GM23248 (cell line): ENCODE data around the gene CTNNA2. TPM values are rescaled to one million over a fixed set of nuclear protein-coding genes. Genes with fewer than 3 reads are reported as not detected.

Experiments used
- DNase-seq: peaks from one replicate; pipeline ENCODE4 v3.0.0-alpha.2; 2015
- H2AFZ ChIP-seq: fragments of 200-600 bp; sonication (generic); 2 replicates; pipeline ENCODE4 v1.6.1; 2016; ENCODE audit warnings: antibody characterized with exemption
- H3F3A ChIP-seq: fragments of 200-600 bp; sonication (generic); 2 replicates; pipeline ENCODE4 v1.6.1; 2016; ENCODE audit warnings: mild to moderate bottlenecking, antibody characterized with exemption, mixed run types; ENCODE audit not compliant: insufficient read depth
- H3K27ac ChIP-seq: fragments of 200-600 bp; sonication (generic); 2 replicates; pipeline ENCODE4 v1.5.1; 2016; ENCODE audit warnings: mild to moderate bottlenecking
- H3K27me3 ChIP-seq: fragments of 200-600 bp; sonication (generic); replicated peaks from 2 replicates; pipeline ENCODE4 v1.6.1; 2016; ENCODE audit warnings: mild to moderate bottlenecking; ENCODE audit not compliant: insufficient read depth
- H3K36me3 ChIP-seq: fragments of 200-600 bp; sonication (generic); 2 replicates; pipeline ENCODE4 v1.6.1; 2016; ENCODE audit warnings: low read depth, mild to moderate bottlenecking
- H3K4me1 ChIP-seq: fragments of 200-600 bp; sonication (generic); 2 replicates; pipeline ENCODE4 v1.6.1; 2016; ENCODE audit warnings: mild to moderate bottlenecking; ENCODE audit not compliant: insufficient read depth
- H3K4me2 ChIP-seq: fragments of 200-600 bp; sonication (generic); one replicate; pipeline ENCODE4 v1.6.1; 2016; ENCODE audit warnings: mild to moderate bottlenecking; ENCODE audit not compliant: unreplicated experiment
- H3K4me3 ChIP-seq: fragments of 200-600 bp; sonication (generic); 2 replicates; pipeline ENCODE4 v1.5.1; 2016; ENCODE audit warnings: mild to moderate bottlenecking
- H3K79me2 ChIP-seq: fragments of 200-600 bp; sonication (generic); 2 replicates; pipeline ENCODE4 v1.6.1; 2016; ENCODE audit warnings: mild to moderate bottlenecking; ENCODE audit not compliant: insufficient read depth
- H3K9ac ChIP-seq: fragments of 200-600 bp; sonication (generic); 2 replicates; pipeline ENCODE4 v1.6.1; 2016; ENCODE audit warnings: mild to moderate bottlenecking
- H3K9me2 ChIP-seq: fragments of 200-600 bp; sonication (generic); 2 replicates; pipeline ENCODE4 v1.6.1; 2016; ENCODE audit warnings: mixed run types, mild to moderate bottlenecking, moderate library complexity; ENCODE audit not compliant: insufficient read depth
- H3K9me3 ChIP-seq: fragments of 200-600 bp; sonication (generic); one replicate; pipeline ENCODE4 v1.6.1; 2017; ENCODE audit warnings: low read depth
- H4K20me1 ChIP-seq: fragments of 200-600 bp; sonication (generic); 2 replicates; pipeline ENCODE4 v1.6.0; 2016; ENCODE audit not compliant: insufficient read depth
- EZH2 ChIP-seq: fragments of 200-600 bp; sonication (generic); IDR thresholded peaks from 2 replicates; pipeline ENCODE4 v1.6.1; 2018; ENCODE audit warnings: antibody characterized with exemption, mild to moderate bottlenecking; ENCODE audit not compliant: insufficient read depth, poor library complexity, severe bottlenecking
- EZH2phosphoT487 ChIP-seq: fragments of 200-600 bp; sonication (generic); IDR thresholded peaks from 2 replicates; pipeline ENCODE4 v1.6.1; 2018; ENCODE audit warnings: antibody characterized with exemption, moderate library complexity, mild to moderate bottlenecking, low read depth; ENCODE audit not compliant: insufficient read depth
- WGBS, 2 experiments: methylation state at CpG; one replicate each; pipeline ENCODE4 v1.1.6; 2015 to 2017; ENCODE audit warnings: low lambda C conversion rate in 2 of 2, low coverage in 1 of 2; ENCODE audit errors: missing lambda C conversion rate in 2 of 2; 5-methylcytosine and 5-hydroxymethylcytosine counted together
- in situ Hi-C: fragments of 300-500 bp; cut with MboI; formaldehyde crosslinking; loops from 2 replicates; pipeline ENCODE4 v1.15.0; 2020
- polyA plus RNA-seq: library from polyadenylated mRNA; unstranded; fragments of >200 nt; fragmentation: Nextera tagmentation; extraction: Ambion mirVana; gene quantifications from 2 replicates; pipeline ENCODE4 v1.2.1, GENCODE V29; 2016
- total RNA-seq: library from RNA; depleted of rRNA; stranded (reverse); fragments of >200 nt; shearing (Covaris generic); gene quantifications from 2 replicates; pipeline ENCODE4 v1.2.3, GENCODE V29; 2014

The CTNNA2 gene
- total and polyA plus RNA-seq, 2 experiments from 2014 or later: not detected

DNA sequence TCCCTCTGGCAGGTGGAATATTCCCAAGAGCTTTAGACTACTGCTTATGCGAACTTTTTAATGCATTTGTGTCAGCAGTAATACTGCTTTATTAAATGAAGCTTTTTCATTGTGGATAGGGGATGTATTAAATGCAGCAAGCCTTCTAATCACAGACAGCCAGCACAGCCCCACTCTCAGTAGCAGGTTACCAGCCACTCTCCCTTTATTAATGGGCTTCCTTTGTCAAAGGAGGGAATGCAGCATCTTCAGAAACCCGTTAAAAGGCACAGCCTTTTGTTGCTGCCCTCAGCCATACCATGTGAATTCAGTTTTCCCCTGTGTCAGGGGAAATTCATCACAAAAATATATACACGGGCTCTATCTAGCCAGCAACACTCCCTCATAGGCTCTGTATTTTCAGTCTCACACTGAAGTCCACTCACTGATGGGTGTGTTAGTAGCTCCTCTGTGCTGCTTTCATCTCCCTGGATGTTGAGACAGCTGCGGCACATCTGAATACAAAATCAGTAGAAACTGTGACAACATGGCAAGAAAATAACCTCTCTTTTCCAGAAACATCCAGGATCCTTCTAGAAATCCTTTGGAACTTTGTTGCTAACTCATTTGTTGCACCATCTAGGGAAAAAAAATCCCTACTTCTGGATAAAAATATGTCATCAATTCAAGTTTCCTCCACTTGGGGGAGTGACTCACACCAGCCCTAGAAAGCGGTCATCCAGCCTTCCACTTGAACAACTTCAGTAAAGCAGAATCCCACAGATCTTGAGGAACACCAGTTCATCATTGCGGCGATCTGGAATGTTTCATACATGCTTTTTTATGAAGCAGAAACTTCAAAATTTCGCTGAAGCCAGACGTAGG, 743.3 kb downstream of the CTNNA2 start:
- no peaks in the 10 kb centered on the region for H4K20me1 ChIP-seq
- H3K4me2 ChIP-seq: no peak overlapping the region
- in situ Hi-C loops: no loop called here
- 27 to 38% methylated on average over 9 of the region's 9 CpGs for WGBS, 2 experiments
- H3K79me2 ChIP-seq: no peaks in the 10 kb centered on the region
- no peak overlapping the region for H2AFZ ChIP-seq
- peak; percentile 56 for DNase-seq
- no peaks in the 10 kb centered on the region; the same call in 1 of the 2 replicates for H3K27me3 ChIP-seq
- no peaks in the 10 kb centered on the region for H3K4me1 ChIP-seq
- no peaks in the 10 kb centered on the region for H3K36me3 ChIP-seq
- TF ChIP-seq EZH2phosphoT487 (no peak), EZH2 (no peak)
- H3K9ac ChIP-seq: no peak overlapping the region
- H3K4me3 ChIP-seq: no peak overlapping the region
- no peaks in the 10 kb centered on the region for H3F3A ChIP-seq
- no peaks in the 10 kb centered on the region for H3K9me3 ChIP-seq
- no peak overlapping the region for H3K27ac ChIP-seq
- no peaks in the 10 kb centered on the region for H3K9me2 ChIP-seq

DNA sequence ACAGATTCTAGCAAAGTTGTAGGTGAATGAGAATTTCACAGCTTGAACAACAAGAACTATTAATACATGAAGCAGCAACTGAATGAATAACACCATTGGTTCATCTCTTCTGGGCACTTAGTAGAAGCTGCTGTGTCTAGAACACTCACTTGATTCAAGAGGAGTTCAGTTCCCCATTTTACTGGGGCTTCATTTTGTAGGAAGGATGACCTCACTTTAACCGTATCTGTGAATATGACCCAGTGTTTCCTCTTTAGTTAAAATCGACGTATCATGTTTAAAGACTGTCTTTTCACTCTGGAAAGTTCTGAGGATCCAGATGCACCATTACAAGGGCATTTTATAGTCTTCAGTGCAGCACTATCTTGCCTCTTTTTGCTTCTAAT, 743.9 kb downstream of the CTNNA2 start:
- in situ Hi-C loops: no loop called here
- no peaks in the 10 kb centered on the region for H3K9me2 ChIP-seq
- H3K79me2 ChIP-seq: no peaks in the 10 kb centered on the region
- H3K36me3 ChIP-seq: no peaks in the 10 kb centered on the region
- no peak overlapping the region for H3K9ac ChIP-seq
- H3K9me3 ChIP-seq: no peaks in the 10 kb centered on the region
- no peak overlapping the region for H3K4me2 ChIP-seq
- no peaks in the 10 kb centered on the region for H3K4me1 ChIP-seq
- TF ChIP-seq EZH2phosphoT487: no peak
- no peak for TF ChIP-seq EZH2
- no peaks in the 10 kb centered on the region for H3F3A ChIP-seq
- no peaks in the 10 kb centered on the region; the same call in 1 of the 2 replicates for H3K27me3 ChIP-seq
- 16 to 17% methylated on average over 3 of the region's 3 CpGs for WGBS, 2 experiments
- no peak overlapping the region for H3K27ac ChIP-seq
- no peak for DNase-seq
- no peaks in the 10 kb centered on the region for H4K20me1 ChIP-seq
- H2AFZ ChIP-seq: no peak overlapping the region
- no peak overlapping the region for H3K4me3 ChIP-seq

DNA sequence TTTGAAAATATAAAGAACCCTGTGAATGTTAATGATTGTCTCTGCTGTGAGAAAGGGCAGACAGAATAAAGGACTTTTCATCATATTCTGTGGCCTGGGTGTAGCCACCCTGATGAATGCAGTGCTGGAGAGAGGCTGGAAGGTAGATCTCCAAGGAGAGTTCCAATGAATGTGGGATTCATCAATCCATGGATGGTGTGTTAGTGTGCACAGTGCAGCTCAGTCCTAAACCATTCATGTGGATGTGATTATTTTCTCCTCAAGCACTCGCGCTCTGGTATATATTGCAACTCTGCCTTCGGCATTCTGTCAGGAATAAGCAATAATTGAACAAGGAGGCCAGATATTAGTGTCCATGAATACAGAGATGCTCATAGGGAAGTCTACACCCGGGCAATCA, 744.6 kb downstream of the CTNNA2 start:
- no peaks in the 10 kb centered on the region for H3K79me2 ChIP-seq
- H2AFZ ChIP-seq: no peak overlapping the region
- H4K20me1 ChIP-seq: no peaks in the 10 kb centered on the region
- in situ Hi-C loops: no loop called here
- no peaks in the 10 kb centered on the region for H3K4me1 ChIP-seq
- H3K27ac ChIP-seq: no peak overlapping the region
- no peak overlapping the region for H3K4me2 ChIP-seq
- H3K36me3 ChIP-seq: no peaks in the 10 kb centered on the region
- no peaks in the 10 kb centered on the region for H3K9me3 ChIP-seq
- H3K9ac ChIP-seq: no peak overlapping the region
- H3K4me3 ChIP-seq: no peak overlapping the region
- H3F3A ChIP-seq: no peaks in the 10 kb centered on the region
- TF ChIP-seq EZH2phosphoT487: no peak
- TF ChIP-seq EZH2: no peak
- 4 to 7% methylated on average over 4 of the region's 4 CpGs for WGBS, 2 experiments
- no peak for DNase-seq
- H3K9me2 ChIP-seq: no peaks in the 10 kb centered on the region
- no peaks in the 10 kb centered on the region; the same call in 1 of the 2 replicates for H3K27me3 ChIP-seq

DNA sequence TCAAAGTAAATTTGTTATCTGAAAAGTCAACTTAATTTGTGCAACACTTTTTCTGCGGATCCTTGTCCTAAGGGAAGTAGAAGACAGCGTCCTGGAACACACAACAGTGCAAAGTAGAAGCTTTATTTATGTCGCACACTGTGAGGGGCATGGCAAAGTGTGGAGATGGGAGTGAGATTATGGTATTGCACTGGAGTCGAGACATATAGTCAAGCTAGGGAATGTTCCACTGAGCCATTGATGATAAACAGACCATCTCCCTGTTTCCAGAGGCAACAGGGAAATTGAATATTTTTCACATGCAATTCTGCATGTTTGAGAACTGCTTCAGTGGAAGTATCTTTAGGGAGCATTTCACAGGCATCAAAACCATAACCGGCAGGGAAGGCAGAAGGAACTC, 745.5 kb downstream of the CTNNA2 start:
- Histone ChIP-seq H3K4me1 (no peaks in the 10 kb centered on the region), H3K9me3 (no peaks in the 10 kb centered on the region), H3K4me2 (no peak overlapping the region), H3K4me3 (no peak overlapping the region), H2AFZ (no peak overlapping the region), H3K27me3 (no peaks in the 10 kb centered on the region; the same call in 1 of the 2 replicates), H3K9me2 (no peaks in the 10 kb centered on the region), H4K20me1 (no peaks in the 10 kb centered on the region), H3K79me2 (no peaks in the 10 kb centered on the region), H3F3A (no peaks in the 10 kb centered on the region), H3K36me3 (no peaks in the 10 kb centered on the region), H3K27ac (no peak overlapping the region), H3K9ac (no peak overlapping the region)
- DNase-seq: no peak
- in situ Hi-C loops: no loop called here
- TF ChIP-seq EZH2phosphoT487: no peak
- no peak for TF ChIP-seq EZH2
- 16 to 22% methylated on average over 5 of the region's 5 CpGs for WGBS, 2 experiments
